ENCODE data around the gene TPSD1.
"Not testable (repeated sequence)": the region's sequence is repeated elsewhere in the genome, so short reads cannot be mapped to it uniquely, and the experiment has no call there.

Gene TPSD1

DNA sequence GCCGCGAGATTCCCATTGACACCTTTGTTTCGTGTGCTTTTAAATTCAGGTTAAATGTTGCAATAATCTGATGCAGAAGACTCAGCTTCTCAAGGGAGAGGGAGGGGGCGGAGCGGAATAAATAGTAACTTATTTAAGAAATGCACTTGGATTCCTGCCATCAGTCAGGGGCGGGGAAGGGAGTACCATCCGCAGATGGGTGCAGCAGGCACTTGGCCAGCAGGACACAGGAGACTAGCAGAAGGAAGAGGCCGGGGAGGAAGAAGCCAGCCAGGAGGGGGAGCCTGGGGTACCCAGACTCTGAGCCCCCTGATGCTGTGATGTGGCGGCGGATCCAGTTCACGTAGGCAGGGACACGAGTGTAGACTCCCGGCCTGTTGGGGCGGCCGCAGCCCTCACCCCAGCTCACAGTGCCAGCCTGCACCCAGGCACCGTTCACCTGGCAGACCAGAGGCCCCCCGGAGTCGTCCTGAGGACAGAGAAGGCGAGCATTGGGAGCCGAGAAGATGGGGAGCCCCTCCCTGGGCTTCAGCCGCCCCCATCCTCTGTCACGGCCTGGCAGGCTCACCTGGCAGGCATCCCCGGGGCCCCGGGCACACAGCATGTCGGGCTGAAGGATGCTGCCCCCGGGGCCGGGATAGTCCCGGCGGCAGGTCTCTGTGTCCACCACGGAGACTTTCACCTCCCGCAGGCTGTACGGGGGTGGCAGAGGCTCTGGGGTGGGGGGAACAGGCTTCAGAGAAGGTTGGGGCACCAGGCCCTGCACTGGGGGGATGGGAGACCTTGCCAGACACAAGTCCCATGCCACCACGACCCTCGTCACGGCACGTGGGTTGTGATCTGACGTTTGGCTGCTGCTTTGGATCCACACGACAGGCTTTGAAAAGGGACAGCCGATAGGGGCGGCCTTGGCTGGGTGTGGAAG is 34.0 kb upstream of the TPSD1 start:
- DNase-seq: no peak

DNA sequence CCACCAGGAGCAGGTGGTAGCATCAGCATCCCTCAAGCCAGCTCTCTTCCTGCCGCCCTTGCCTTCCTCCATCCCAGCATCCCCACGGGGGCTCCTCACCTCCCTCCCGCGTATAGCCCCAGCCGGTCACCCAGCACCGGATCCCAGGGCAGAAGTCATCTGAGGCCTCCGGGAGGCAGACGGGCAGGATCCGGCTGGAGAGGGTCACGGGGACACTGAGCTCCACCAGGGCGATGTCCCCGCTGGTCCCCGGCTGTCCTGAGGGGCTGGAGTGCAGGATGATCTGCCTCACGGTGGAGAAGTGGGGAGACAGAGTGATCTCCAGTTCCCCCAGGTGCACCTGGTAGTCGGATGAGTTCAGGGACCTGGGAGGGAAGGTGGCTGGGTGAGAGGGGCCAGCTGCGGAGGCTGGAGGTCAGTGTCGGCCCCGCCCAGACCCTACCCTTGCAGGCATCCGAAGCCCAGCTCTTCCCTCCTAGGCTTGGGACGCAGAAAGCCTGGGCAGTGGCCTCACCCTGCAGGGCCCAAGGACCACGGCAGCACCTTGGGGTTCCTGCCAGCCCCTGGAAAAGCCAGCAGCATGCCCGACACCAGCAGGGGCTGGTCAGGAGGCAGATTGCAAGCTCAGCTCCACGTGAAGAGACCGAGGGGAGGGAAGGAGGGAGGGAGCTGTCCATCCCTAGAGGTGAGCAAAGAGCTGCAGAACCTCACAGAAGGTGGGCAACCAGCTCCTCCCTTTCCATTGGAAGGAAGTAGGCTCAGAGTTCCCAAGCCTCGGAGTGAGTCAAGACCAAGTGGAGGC is 33.1 kb upstream of the TPSD1 start:
- DNase-seq: no peak

DNA sequence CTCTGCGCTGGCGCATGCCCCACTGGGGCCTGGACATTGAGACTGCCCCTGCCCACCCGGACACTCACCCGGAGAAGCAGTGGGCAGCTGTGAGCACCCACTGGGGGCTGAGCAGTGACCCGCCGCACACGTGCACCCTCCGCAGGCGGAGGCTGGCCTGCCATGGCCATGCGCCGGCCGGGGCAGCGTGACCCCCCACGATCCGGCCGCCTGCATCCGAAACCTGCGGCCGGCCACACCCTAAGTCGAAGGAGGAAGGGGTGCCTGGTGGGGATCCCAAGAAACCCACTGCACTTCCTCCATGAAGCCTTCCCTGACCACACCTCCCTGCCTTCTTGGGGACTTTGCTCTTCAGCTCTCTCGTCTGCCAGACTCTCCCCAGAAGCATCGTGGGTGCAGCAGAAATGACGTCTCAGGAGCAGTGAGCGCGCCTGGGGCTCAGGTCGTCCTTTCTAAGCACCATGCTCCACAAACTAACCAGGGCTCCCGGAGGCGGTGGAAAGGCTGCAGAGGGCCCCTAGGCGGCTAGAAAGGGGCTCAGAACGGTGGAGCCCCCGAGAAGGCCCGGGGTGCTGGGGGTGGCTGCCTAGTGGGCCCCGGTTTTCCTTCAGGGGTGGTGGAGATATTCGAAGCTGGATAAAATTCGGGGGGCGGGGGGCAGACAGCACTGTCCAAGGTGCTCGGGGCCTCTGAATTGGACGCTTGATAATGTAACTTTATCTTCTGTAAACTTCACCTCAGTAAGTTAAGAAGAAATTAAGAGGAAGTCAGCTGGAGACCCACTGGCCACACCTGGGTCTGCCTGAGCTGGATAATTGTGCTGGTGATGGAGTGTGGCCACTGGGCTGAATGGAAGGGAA is 32.3 kb upstream of the TPSD1 start:
- no peak for DNase-seq

DNA sequence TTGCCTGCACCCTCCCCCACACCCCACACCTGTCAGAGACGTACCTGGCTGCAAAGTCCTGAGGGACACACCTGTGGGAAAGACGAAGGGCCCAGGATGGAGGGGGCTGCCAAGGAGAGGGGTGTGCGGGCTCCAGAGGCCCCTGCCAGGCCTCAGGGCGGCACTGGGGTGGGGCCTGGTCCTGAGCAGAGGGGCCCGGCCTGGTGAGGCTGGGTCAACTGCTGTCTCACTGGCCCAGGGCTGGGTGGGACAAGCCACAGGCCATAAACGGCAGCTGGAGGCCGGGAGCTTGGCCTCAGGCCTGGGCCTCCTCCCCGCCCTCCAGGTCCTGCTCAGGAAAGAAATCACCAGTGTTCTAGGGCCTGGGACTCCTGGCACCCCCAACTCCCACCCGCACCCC is 31.3 kb upstream of the TPSD1 start:
- DNase-seq: no peak

DNA sequence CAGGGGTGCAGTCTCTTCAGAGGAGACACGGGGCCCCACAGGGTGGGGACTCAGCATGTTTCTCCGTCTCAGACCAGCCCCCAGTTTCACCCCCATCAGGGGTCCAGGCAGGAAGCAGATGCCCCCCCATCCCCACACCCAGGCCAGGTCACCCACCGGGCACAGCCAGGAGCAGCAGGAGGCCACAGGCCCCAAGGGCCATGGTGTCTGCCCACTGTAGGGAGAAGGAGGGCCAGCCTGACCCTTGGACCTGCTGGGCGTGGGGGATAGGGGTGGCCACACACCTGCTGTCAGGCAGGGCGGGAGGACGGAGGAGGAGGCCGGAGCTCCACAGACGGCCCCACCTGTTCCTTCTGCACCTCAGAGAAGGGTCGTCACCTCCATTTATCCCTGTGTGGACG is 30.8 kb upstream of the TPSD1 start, which contains the start of gene TPSG1:
Gene TPSG1, minus strand, starts transcription at position 218 of the 401 bp plus-strand sequence. Its CDS starts 16 bp downstream, at position 202.
- no peak for DNase-seq

DNA sequence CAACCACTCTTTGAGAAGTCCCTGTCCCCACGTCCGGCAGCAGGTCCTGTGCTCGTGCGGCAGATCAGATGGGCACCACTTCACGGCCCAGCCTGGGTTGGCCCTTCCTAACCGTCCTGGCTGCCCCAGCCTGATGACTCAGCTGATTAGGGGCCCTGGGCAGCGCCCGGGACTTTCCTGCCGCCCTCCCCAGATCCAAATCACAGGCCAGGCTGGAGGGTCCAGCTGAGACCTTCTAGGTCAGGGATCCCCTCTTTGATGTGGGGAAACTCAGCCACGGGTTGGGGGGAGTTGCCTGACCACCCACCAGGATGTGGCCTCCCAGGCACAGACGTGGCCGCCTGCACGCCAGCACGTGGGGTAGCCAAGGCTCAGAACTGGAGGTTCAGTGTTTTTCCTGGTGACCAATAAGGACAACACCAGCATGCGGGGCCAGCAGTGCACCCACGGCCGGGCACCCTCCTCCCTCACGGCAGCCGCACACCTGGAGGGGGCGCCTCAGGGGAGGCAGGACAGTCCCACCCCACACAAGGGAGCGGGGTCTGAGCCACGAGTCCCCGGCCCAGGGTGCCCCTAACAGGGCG is 30.0 kb upstream of the TPSD1 start:
- not testable (repeated sequence) for DNase-seq

DNA sequence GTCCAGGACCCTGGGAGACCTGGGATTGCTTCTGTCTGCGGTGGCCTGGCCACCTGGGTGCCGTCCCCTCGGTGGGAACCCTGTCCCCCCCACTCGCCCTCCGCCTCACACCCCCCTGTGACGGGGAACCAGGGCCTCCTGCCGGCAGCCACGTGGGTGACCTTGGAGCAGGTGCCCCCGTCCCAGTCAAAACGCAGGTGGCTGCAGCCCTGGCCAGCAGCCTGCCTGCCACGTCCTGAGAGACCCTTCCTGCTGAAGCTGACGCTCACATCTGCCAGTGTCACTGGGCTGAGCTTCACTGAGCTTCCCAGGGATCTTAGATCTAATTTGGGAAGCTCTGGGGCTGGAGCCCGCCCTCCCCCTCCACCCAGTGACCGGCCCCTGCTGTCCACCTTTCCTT is 29.2 kb upstream of the TPSD1 start:
- not testable (repeated sequence) for DNase-seq

DNA sequence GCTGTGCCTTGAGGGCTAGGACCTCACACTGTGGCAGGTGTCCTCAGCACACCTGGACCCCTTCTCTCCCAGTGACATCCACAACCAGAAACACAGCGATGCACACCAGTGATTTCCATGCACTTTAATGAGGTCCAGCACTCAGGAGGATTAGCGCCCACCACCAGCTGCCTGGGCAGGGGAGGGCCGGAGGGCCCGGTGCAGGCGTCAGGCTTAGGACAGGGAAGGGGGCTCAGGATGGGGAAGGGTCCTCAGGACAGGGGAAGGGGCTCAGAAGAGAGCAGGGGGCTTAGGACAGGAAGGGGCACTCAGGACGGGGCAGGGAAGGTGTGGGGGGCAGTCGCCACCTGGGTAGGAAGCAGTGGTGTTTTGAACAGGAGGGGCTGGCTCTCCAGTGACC is 27.6 kb upstream of the TPSD1 start:
- not testable (repeated sequence) for DNase-seq

DNA sequence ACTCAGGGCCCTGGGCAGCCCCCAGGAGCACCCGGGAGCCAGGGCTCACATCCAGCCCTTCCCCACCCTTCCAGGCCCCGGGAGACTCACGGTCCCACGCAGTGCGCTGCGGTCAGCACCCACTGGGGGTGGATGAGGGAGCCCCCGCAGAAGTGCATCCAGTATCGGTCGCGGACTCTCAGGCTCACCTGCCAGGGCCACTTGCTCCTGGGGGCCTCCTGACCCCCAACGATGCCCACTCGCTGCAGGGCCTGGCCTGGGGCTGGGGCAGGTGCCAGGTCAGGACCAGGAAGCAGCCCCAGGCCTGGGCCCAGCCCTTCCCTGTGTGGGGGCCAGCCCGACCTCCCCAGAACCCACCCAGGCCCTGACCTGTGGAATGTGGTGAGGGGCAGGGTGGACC is 26.4 kb upstream of the TPSD1 start:
- not testable (repeated sequence) for DNase-seq

DNA sequence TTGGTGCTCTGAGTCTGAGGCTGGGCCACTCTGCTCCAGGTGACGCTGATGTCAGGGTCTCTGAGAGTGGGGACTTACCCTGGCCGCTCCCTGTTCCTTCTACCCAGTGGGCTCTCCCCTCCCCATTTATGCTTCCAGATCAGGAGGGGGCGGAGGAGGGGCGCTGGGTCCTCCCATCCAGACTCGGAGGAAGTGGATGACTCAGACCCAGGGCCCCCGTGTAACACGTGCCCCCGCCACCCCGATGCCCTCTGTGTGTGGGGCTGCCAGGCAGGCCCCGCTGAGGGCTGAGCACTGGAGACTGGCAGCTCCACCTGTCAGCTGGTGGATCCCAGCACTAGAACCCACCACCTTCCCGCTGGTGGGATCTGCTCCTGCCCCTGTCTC is 25.8 kb upstream of the TPSD1 start, which contains the start of gene TPSB2:
Gene TPSB2, minus strand, starts transcription at position 101 of the 387 bp plus-strand sequence. CDS start 233 bp downstream, outside the sequence.
- DNase-seq: not testable (repeated sequence)

DNA sequence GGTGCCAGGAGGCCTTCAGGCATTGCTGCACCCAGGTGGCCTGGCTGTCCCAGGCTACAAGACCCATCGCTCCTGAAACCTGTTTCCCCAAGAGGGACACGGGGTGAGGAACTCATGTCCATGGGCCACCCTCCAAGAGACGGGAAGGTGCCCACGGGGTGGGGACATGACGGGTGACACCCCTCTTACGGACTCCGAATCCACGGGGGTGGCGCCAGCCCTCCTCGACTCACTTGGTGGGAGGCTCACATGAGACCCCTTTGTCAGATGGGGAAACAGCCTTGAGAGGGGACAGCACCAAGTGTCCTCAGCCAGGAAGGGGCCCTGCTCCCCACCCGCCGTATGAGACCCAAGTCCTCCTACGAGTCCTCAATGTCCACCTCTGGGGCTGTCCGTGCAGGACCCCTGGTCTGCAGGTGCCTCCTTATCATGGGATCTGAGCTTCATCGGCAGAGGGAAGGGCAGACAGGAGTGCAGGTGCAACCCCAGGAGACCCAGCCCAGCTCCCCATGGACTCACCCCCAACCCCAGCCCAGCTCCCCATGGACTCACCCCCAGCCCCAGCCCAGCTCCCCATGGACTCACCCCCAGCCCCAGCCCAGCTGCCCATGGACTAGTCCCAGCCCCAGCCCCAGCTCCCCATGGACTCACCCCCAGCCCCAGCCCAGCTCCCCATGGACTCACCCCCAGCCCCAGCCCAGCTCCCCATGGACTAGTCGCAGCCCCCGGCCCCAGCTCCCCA is 25.2 kb upstream of the TPSD1 start:
- DNase-seq: not testable (repeated sequence)

DNA sequence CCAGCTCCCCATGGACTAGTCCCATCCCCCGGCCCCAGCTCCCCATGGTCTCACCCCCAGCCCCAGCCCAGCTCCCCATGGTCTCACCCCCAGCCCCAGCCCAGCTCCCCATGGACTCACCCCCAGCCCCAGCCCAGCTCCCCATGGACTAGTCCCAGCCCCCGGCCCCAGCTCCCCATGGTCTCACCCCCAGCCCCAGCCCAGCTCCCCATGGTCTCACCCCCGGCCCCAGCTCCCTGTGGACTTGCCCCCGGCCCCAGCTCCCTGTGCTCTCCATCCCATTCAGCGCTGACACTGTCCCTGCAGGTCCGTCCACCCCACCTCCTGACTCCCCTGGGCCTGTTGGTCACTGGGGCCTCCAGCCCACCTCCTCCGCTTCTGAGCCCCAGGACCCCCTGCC is 24.6 kb upstream of the TPSD1 start:
- not testable (repeated sequence) for DNase-seq

DNA sequence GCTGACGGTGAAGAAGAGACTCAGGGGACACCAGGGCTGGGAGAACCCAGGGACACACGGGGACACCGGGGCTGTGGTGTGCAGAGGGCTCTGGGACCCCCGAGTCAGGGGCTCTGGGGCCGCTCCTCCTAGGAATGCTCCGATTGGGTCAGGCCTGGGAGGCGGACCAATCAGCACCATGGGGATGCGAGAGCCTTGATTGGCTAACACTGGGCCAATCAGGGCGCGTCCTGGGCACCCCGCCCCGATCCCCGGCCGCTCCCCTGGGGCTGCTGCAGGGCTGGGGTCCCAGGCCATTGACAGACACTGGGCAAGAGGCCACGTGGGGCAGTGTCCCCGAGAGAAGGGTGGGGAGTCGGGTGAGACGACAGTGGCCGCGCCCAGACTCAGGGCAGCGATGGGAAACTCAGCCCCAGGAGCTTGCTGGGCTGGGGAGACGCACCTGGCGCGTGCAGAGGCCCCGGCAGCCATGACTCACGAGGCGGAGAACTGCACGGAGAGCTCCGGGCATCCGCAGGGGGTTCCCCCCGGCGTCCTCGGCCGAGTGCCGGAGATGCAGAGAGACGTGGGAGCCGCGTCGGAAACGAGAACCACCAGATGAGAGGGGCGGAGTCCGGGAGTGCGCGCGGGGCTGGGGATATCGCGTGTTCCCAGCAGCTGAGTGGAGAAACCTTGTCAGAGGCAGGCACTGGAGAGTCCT is 23.7 kb upstream of the TPSD1 start:
- not testable (repeated sequence) for DNase-seq

DNA sequence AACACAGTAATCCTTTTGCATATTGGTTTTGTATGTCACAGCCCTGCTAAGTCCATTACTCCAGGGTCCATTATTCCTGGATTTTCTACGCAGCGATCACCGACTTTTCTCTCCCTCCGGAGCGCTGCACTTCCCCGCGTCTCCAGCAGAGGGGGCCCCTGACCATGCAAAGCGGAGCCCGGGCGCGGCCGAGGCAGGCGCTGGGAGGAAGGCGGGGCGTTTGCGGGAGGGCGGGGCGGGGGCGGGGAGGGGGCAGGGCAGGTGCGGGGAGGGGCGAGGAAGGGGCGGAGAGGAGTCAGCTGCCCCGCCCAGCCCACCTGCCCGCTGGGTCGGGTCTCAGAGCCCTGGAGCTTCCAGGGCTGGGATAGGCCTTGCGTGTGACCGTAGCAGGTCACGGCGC is 19.2 kb upstream of the TPSD1 start:
- not testable (repeated sequence) for DNase-seq

DNA sequence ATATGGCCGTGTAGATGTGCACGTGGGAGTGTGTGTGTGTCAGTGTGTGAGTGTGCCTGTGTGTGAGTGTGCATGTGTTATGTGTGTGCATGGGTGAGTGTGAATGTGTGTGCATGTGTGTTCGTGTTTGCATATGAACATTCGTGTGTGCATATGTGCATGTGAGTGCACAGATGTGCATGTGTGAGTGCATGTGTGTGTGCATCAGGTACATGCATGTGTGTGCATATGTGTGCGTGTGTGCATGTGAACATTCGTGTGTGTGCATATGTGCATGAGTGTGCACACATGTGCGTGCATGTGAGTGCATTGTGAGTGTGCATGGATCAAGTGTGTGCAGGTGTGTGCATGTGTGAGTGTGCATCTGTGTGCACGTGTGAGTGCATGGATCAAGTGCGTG is 17.9 kb upstream of the TPSD1 start:
- DNase-seq: no peak

DNA sequence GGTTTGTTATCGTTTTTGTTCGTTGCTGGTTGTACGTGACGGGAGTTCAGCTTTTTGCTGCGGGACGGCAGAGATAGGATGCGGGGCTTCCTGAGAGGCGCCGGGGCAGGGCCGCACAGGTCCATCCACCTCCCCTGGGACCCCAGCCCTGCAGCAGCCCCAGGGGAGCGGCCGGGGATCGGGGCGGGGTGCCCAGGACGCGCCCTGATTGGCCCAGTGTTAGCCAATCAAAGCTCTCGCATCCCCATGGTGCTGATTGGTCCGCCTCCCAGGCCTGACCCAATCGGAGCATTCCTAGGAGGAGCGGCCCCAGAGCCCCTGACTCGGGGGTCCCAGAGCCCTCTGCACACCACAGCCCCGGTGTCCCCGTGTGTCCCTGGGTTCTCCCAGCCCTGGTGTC is 17.0 kb upstream of the TPSD1 start:
- not testable (repeated sequence) for DNase-seq

DNA sequence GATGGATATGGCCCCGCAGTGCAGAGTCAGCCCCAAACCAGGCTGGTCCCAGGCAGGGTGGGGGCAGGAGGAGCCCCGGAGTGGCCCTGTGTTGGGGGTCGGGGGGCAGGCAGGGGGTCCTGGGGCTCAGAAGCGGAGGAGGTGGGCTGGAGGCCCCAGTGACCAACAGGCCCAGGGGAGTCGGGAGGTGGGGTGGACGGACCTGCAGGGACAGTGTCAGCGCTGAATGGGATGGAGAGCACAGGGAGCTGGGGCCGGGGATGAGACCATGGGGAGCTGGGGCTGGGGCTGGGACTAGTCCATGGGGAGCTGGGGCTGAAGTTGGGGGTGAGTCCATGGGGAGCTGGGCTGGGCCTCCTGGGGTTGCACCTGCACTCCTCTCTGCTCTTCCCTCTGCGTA is 16.3 kb upstream of the TPSD1 start:
- DNase-seq: not testable (repeated sequence)

DNA sequence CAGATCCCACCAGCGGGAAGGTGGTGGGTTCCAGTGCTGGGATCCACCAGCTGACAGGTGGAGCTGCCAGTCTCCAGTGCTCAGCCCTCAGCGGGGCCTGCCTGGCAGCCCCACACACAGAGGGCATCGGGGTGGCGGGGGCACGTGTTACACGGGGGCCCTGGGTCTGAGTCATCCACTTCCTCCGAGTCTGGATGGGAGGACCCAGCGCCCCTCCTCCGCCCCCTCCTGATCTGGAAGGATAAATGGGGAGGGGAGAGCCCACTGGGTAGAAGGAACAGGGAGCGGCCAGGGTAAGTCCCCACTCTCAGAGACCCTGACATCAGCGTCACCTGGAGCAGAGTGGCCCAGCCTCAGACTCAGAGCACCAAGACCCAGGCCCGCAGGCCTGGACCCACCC is 15.4 kb upstream of the TPSD1 start, which contains the start of gene TPSAB1:
Gene TPSAB1, plus strand, starts transcription at position 270 of the 400 bp plus-strand sequence. CDS start 234 bp downstream, outside the sequence.
- not testable (repeated sequence) for DNase-seq

DNA sequence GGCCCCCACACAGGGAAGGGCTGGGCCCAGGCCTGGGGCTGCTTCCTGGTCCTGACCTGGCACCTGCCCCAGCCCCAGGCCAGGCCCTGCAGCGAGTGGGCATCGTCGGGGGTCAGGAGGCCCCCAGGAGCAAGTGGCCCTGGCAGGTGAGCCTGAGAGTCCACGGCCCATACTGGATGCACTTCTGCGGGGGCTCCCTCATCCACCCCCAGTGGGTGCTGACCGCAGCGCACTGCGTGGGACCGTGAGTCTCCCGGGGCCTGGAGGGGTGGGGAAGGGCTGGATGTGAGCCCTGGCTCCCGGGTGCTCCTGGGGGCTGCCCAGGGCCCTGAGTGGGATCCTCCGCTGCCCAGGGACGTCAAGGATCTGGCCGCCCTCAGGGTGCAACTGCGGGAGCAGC is 14.8 kb upstream of the TPSD1 start:
- DNase-seq: not testable (repeated sequence)

DNA sequence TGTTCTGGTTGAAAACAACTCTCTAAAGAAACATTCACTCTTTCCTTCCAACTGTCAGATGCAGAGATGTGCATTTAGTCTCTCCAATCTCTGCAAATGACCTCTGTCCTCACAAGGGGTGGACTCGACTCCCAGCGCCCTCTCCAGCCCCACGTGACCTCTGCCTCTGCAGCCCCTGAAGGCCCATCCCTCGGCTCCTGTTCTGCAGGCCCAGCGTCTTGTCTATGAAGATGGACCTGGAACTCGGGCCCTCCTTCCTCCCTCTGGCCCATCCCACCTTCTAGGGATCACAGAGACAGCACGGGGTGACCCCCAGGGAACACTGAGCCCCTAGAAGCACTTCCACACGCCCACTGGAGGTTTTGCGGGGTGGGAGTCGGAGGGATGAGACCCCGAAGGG is 12.5 kb upstream of the TPSD1 start:
- not testable (repeated sequence) for DNase-seq

Measured in fibroblast of upper back skin (primary cell).